HG02763 (cell line): Measurements from ENCODE around the gene KCND3.

Experiments used
- ATAC-seq: cut with Tn5 transposase; IDR thresholded peaks from one replicate; pipeline ENCODE4 v1.9.1; 2021; ENCODE audit warnings: mild to moderate bottlenecking, moderate library complexity; ENCODE audit not compliant: unreplicated experiment

KCND3 gene

GRCh38 chr1:111988743-111989453, 570 bp downstream of the KCND3 start:
- ATAC-seq: no peak

GRCh38 chr1:111988377-111988742, 1.1 kb downstream of the KCND3 start:
- no peak for ATAC-seq

GRCh38 chr1:111987502-111987901, 2.0 kb downstream of the KCND3 start:
- no peak for ATAC-seq

- ATAC-seq: no peak
These were observed 6.0 kb downstream of the KCND3 start for GRCh38 chr1:111983500-111983899.

- no peak for ATAC-seq
These were observed 7.0 kb downstream of the KCND3 start for GRCh38 chr1:111982428-111982827.

- ATAC-seq: no peak
These were observed 7.6 kb downstream of the KCND3 start for GRCh38 chr1:111981871-111982270.

- no peak for ATAC-seq
These were observed 8.4 kb downstream of the KCND3 start for GRCh38 chr1:111981090-111981489.

- ATAC-seq: no peak
These were observed 8.8 kb downstream of the KCND3 start for GRCh38 chr1:111980686-111981085.

GRCh38 chr1:111978695-111979094, 10.8 kb downstream of the KCND3 start:
- ATAC-seq: no peak

GRCh38 chr1:111977378-111977777, 12.1 kb downstream of the KCND3 start:
- no peak for ATAC-seq

GRCh38 chr1:111976842-111977241, 12.6 kb downstream of the KCND3 start:
- no peak for ATAC-seq

- ATAC-seq: no peak
These were observed 13.1 kb downstream of the KCND3 start for GRCh38 chr1:111976332-111976731.

GRCh38 chr1:111973150-111973790, 16.2 kb downstream of the KCND3 start:
- ATAC-seq: no peak

GRCh38 chr1:111971396-111971795, 18.1 kb downstream of the KCND3 start:
- no peak for ATAC-seq

GRCh38 chr1:111968511-111968910, 21.0 kb downstream of the KCND3 start:
- no peak for ATAC-seq

GRCh38 chr1:111967886-111968285, 21.6 kb downstream of the KCND3 start:
- no peak for ATAC-seq

- no peak for ATAC-seq
These were observed 22.3 kb downstream of the KCND3 start for GRCh38 chr1:111967067-111967690.

- ATAC-seq: no peak
These were observed 23.6 kb downstream of the KCND3 start for GRCh38 chr1:111965781-111966443.

GRCh38 chr1:111963985-111964738, 25.3 kb downstream of the KCND3 start:
- ATAC-seq: no peak

GRCh38 chr1:111961773-111962565, 27.5 kb downstream of the KCND3 start:
- no peak for ATAC-seq
